ENCODE measurements around the gene MTOR. TPM values are rescaled to one million over a fixed set of nuclear protein-coding genes. Genes with fewer than 3 reads are reported as not detected.

Gene MTOR
- total and polyA plus RNA-seq, 10 of the 15 experiments (the other 5 are each of a cell fraction or from before 2014, with no cell fraction given) = 6.6 to 41.8 (median 29.8) TPM

GRCh38 chr1:11138952-11139351, 123.4 kb downstream of the MTOR start:
- no peaks in the 10 kb centered on the region for H3K27me3 ChIP-seq (replicated peaks in 1 of 2; ENCODE audit: control insufficient read depth in 2 of 2, insufficient read depth in 2 of 2, low read length in 1 of 2)
- ChIA-PET RAD21 (ENCODE audit: unreplicated experiment) (no interaction called here), SMC1A (ENCODE audit: uncharacterized antibody, unreplicated experiment) (no interaction called here), CTCF (no interaction called here), POLR2A (no interaction called here)
- intact Hi-C loops (cut with micrococcal nuclease; ENCODE audit: unreplicated experiment) = no loop called here
- in situ Hi-C loops (cut with MboI) = no loop called here
- no peaks in the 10 kb centered on the region for H3K9me3 ChIP-seq (replicated peaks; ENCODE audit: control insufficient read depth, insufficient read depth, low read length)
- no peak for DNase-seq (ENCODE audit: low read depth, low spot score)
- H3K27ac ChIP-seq (ENCODE audit: control insufficient read depth, insufficient read depth) = no peak overlapping the region
- peaks cover 6 to 18% of the 10 kb centered on the region in 2 experiments for H3K36me3 ChIP-seq (ENCODE audit: control insufficient read depth in 2 of 2, insufficient read depth in 2 of 2, low read length in 1 of 2)
- 98% methylated on average over 3 of the region's 3 CpGs for WGBS (ENCODE audit: insufficient coverage, insufficient replicate concordance, low lambda C conversion rate, missing lambda C conversion rate)
- no peak overlapping the region for H3K4me3 ChIP-seq
- no peak overlapping the region for H3K4me2 ChIP-seq (ENCODE audit: control insufficient read depth, insufficient read depth)
- no peaks in the 10 kb centered on the region for H3K79me2 ChIP-seq (ENCODE audit: control insufficient read depth, insufficient read depth, low read length)
- H3K9ac ChIP-seq (ENCODE audit: control insufficient read depth, insufficient read depth, low read length) = no peak overlapping the region
- H4K20me1 ChIP-seq (ENCODE audit: control insufficient read depth, insufficient read depth) = no peaks in the 10 kb centered on the region
- TF ChIP-seq SIX5 (IDR thresholded peaks at IDR 0.05; ENCODE audit: low read depth, low read length, severe bottlenecking) = no peak
- no peak for TF ChIP-seq KLF5 (IDR thresholded peaks at IDR 0.05; ENCODE audit: partially characterized antibody)
- no peak for TF ChIP-seq PAX8 (IDR thresholded peaks at IDR 0.05)
- no peak for TF ChIP-seq POU2F2 (IDR thresholded peaks at IDR 0.05; ENCODE audit: borderline replicate concordance, low read depth, low read length)
- TF ChIP-seq NFYB (IDR thresholded peaks at IDR 0.05; ENCODE audit: insufficient read depth, low read depth, low read length) = no peak
- TF ChIP-seq RCOR1 (conservative IDR thresholded peaks at IDR 0.05; ENCODE audit: low read depth, low read length) = no peak
- TF ChIP-seq JUNB (IDR thresholded peaks at IDR 0.05) = no peak
- TF ChIP-seq PML (IDR thresholded peaks at IDR 0.05; ENCODE audit: low read length) = no peak
- TF ChIP-seq YBX1 (IDR thresholded peaks at IDR 0.05) = no peak
- no peak for TF ChIP-seq NBN (IDR thresholded peaks at IDR 0.05)
- TF ChIP-seq GABPA (IDR thresholded peaks at IDR 0.05; ENCODE audit: low read depth) = no peak
- no peak for TF ChIP-seq IKZF2 (IDR thresholded peaks at IDR 0.05)
- TF ChIP-seq JUND (IDR thresholded peaks at IDR 0.05; ENCODE audit: low read depth, low read length) = no peak
- FAIRE-seq = no peak
- no peaks in the 10 kb centered on the region for H3K4me1 ChIP-seq (ENCODE audit: control insufficient read depth, insufficient read depth, low read length)
- BruUV-seq (replicated peaks) = no TSS peak
- ATAC-seq = no peak
- H2AFZ ChIP-seq (ENCODE audit: control insufficient read depth, low read depth, low read length) = no peak overlapping the region
